Forelimb muscle (tissue), 1 donor: ENCODE results near the gene FOXP1. TPM values are rescaled to one million over a fixed set of nuclear protein-coding genes. Genes with fewer than 3 reads are reported as not detected.

ENCODE experiments used
- DNase-seq: peaks from one replicate; pipeline ENCODE4 v3.0.0-alpha.2; 2013; ENCODE audit warnings: low read depth
- polyA plus RNA-seq: library from polyadenylated mRNA; unstranded; fragments of 120-200 nt; gene quantifications from one replicate; pipeline ENCODE4 v1.2.1, GENCODE V29; 2013; ENCODE audit not compliant: insufficient read length

The FOXP1 gene
- polyA plus RNA-seq, 1 donor = 15.8 TPM

GRCh38 chr3:71217640-71218222 lies 365.8 kb downstream of the FOXP1 start:
- DNase-seq = no peak

GRCh38 chr3:71215351-71215750 lies 368.2 kb downstream of the FOXP1 start:
- no peak for DNase-seq

- DNase-seq = no peak
Observed at GRCh38 chr3:71214797-71215196, 368.7 kb downstream of the FOXP1 start.

GRCh38 chr3:71214016-71214415 lies 369.5 kb downstream of the FOXP1 start:
- DNase-seq = no peak

GRCh38 chr3:71211083-71211482 lies 372.4 kb downstream of the FOXP1 start:
- DNase-seq = no peak

GRCh38 chr3:71210257-71211007 lies 373.1 kb downstream of the FOXP1 start:
- DNase-seq = no peak

GRCh38 chr3:71208211-71209095 lies 375.1 kb downstream of the FOXP1 start:
- DNase-seq = no peak

- no peak for DNase-seq
Observed at GRCh38 chr3:71207632-71208031, 375.9 kb downstream of the FOXP1 start.

GRCh38 chr3:71206305-71207165 lies 377.0 kb downstream of the FOXP1 start:
- no peak for DNase-seq

- no peak for DNase-seq
Observed at GRCh38 chr3:71203727-71204488, 379.6 kb downstream of the FOXP1 start.

- DNase-seq = peak; percentile 36
Observed at GRCh38 chr3:71202848-71203533, 380.5 kb downstream of the FOXP1 start.

GRCh38 chr3:71201939-71202338 lies 381.6 kb downstream of the FOXP1 start:
- DNase-seq = peak; percentile 84

GRCh38 chr3:71197841-71198565 lies 385.5 kb downstream of the FOXP1 start:
- no peak for DNase-seq

GRCh38 chr3:71195492-71195891 lies 388.0 kb downstream of the FOXP1 start:
- no peak for DNase-seq

GRCh38 chr3:71194785-71195184 lies 388.7 kb downstream of the FOXP1 start:
- DNase-seq = no peak

- DNase-seq = no peak
Observed at GRCh38 chr3:71191031-71191482, 392.5 kb downstream of the FOXP1 start.

- no peak for DNase-seq
Observed at GRCh38 chr3:71189480-71189879, 394.0 kb downstream of the FOXP1 start.

GRCh38 chr3:71187715-71188114 lies 395.8 kb downstream of the FOXP1 start:
- no peak for DNase-seq

GRCh38 chr3:71186801-71187200 lies 396.7 kb downstream of the FOXP1 start:
- DNase-seq = no peak
